ENCODE data around the gene STRIP2.
"Not testable (repeated sequence)": the region's sequence is repeated elsewhere in the genome, so short reads cannot be mapped to it uniquely, and the experiment has no call there.

STRIP2 gene

GRCh38 chr7:129479831-129480230 is 45.6 kb downstream of the STRIP2 start:
- H3K36me3 ChIP-seq (ENCODE audit: control insufficient read depth, low read depth, low read length): peaks cover 8% of the 10 kb centered on the region
- H3K27me3 ChIP-seq (ENCODE audit: control insufficient read depth, insufficient read depth, low read length): no peaks in the 10 kb centered on the region
- no peak overlapping the region for H3K27ac ChIP-seq (ENCODE audit: low read length)
- no peaks in the 10 kb centered on the region for H3K9me3 ChIP-seq (ENCODE audit: control insufficient read depth, low read depth, low read length)
- no peak overlapping the region for H3K9ac ChIP-seq (ENCODE audit: low read length)
- H3K4me1 ChIP-seq (ENCODE audit: control insufficient read depth, low read depth, low read length): no peaks in the 10 kb centered on the region
- no peak overlapping the region for H3K4me3 ChIP-seq (ENCODE audit: low read length)

- no peaks in the 10 kb centered on the region for H3K27me3 ChIP-seq (ENCODE audit: control insufficient read depth, insufficient read depth, low read length)
- H3K27ac ChIP-seq (ENCODE audit: low read length): no peak overlapping the region
- H3K4me1 ChIP-seq (ENCODE audit: control insufficient read depth, low read depth, low read length): no peaks in the 10 kb centered on the region
- no peaks in the 10 kb centered on the region for H3K9me3 ChIP-seq (ENCODE audit: control insufficient read depth, low read depth, low read length)
- peaks cover 12% of the 10 kb centered on the region for H3K36me3 ChIP-seq (ENCODE audit: control insufficient read depth, low read depth, low read length)
- H3K9ac ChIP-seq (ENCODE audit: low read length): no peak overlapping the region
- H3K4me3 ChIP-seq (ENCODE audit: low read length): no peak overlapping the region
Measured at GRCh38 chr7:129480674-129481363, 46.6 kb downstream of the STRIP2 start.

- H3K9ac ChIP-seq (ENCODE audit: low read length); H3K4me1 ChIP-seq (ENCODE audit: control insufficient read depth, low read depth, low read length); H3K27me3 ChIP-seq (ENCODE audit: control insufficient read depth, insufficient read depth, low read length); H3K9me3 ChIP-seq (ENCODE audit: control insufficient read depth, low read depth, low read length); H3K4me3 ChIP-seq (ENCODE audit: low read length); H3K27ac ChIP-seq (ENCODE audit: low read length): not testable (repeated sequence)
- H3K36me3 ChIP-seq (ENCODE audit: control insufficient read depth, low read depth, low read length): peaks cover 12% of the 10 kb centered on the region
Measured at GRCh38 chr7:129481376-129481775, 47.1 kb downstream of the STRIP2 start.

GRCh38 chr7:129482781-129483180 is 48.5 kb downstream of the STRIP2 start:
- Histone ChIP-seq H3K4me3 (ENCODE audit: low read length) (no peak overlapping the region), H3K9ac (ENCODE audit: low read length) (no peak overlapping the region), H3K9me3 (ENCODE audit: control insufficient read depth, low read depth, low read length) (no peaks in the 10 kb centered on the region), H3K27me3 (ENCODE audit: control insufficient read depth, insufficient read depth, low read length) (no peaks in the 10 kb centered on the region), H3K4me1 (ENCODE audit: control insufficient read depth, low read depth, low read length) (no peaks in the 10 kb centered on the region), H3K36me3 (ENCODE audit: control insufficient read depth, low read depth, low read length) (peaks cover 12% of the 10 kb centered on the region), H3K27ac (ENCODE audit: low read length) (no peak overlapping the region)

GRCh38 chr7:129489491-129489890 is 55.3 kb downstream of the STRIP2 start:
- Histone ChIP-seq H3K36me3 (ENCODE audit: control insufficient read depth, low read depth, low read length) (peaks cover 4% of the 10 kb centered on the region), H3K27ac (ENCODE audit: low read length) (no peak overlapping the region), H3K4me1 (ENCODE audit: control insufficient read depth, low read depth, low read length) (no peaks in the 10 kb centered on the region), H3K27me3 (ENCODE audit: control insufficient read depth, insufficient read depth, low read length) (no peaks in the 10 kb centered on the region), H3K9ac (ENCODE audit: low read length) (no peak overlapping the region), H3K9me3 (ENCODE audit: control insufficient read depth, low read depth, low read length) (no peaks in the 10 kb centered on the region), H3K4me3 (ENCODE audit: low read length) (no peak overlapping the region)

- Histone ChIP-seq H3K27ac (ENCODE audit: low read length) (no peak overlapping the region), H3K9ac (ENCODE audit: low read length) (no peak overlapping the region), H3K27me3 (ENCODE audit: control insufficient read depth, insufficient read depth, low read length) (no peaks in the 10 kb centered on the region), H3K4me3 (ENCODE audit: low read length) (no peak overlapping the region), H3K9me3 (ENCODE audit: control insufficient read depth, low read depth, low read length) (no peaks in the 10 kb centered on the region), H3K36me3 (ENCODE audit: control insufficient read depth, low read depth, low read length) (no peaks in the 10 kb centered on the region), H3K4me1 (ENCODE audit: control insufficient read depth, low read depth, low read length) (no peaks in the 10 kb centered on the region)
Measured at GRCh38 chr7:129492391-129492790, 58.2 kb downstream of the STRIP2 start.

- no peak overlapping the region for H3K4me3 ChIP-seq (ENCODE audit: low read length)
Measured at GRCh38 chr7:129493555-129493954, 59.3 kb downstream of the STRIP2 start.

GRCh38 chr7:129494041-129494440 is 59.8 kb downstream of the STRIP2 start:
- Histone ChIP-seq H3K9me3 (ENCODE audit: control insufficient read depth, low read depth, low read length) (no peaks in the 10 kb centered on the region), H3K4me3 (ENCODE audit: low read length) (no peak overlapping the region), H3K4me1 (ENCODE audit: control insufficient read depth, low read depth, low read length) (no peaks in the 10 kb centered on the region), H3K9ac (ENCODE audit: low read length) (no peak overlapping the region), H3K36me3 (ENCODE audit: control insufficient read depth, low read depth, low read length) (no peaks in the 10 kb centered on the region), H3K27ac (ENCODE audit: low read length) (no peak overlapping the region), H3K27me3 (ENCODE audit: control insufficient read depth, insufficient read depth, low read length) (no peaks in the 10 kb centered on the region)

More at GRCh38 chr7:129493555-129493954, 59.3 kb downstream of the STRIP2 start:
- no peak overlapping the region for H3K9ac ChIP-seq (ENCODE audit: low read length)
- no peaks in the 10 kb centered on the region for H3K4me1 ChIP-seq (ENCODE audit: control insufficient read depth, low read depth, low read length)
- H3K27ac ChIP-seq (ENCODE audit: low read length): no peak overlapping the region
- no peaks in the 10 kb centered on the region for H3K36me3 ChIP-seq (ENCODE audit: control insufficient read depth, low read depth, low read length)
- no peaks in the 10 kb centered on the region for H3K27me3 ChIP-seq (ENCODE audit: control insufficient read depth, insufficient read depth, low read length)
- no peaks in the 10 kb centered on the region for H3K9me3 ChIP-seq (ENCODE audit: control insufficient read depth, low read depth, low read length)

GRCh38 chr7:129495987-129496386 is 61.8 kb downstream of the STRIP2 start:
- no peaks in the 10 kb centered on the region for H3K4me1 ChIP-seq (ENCODE audit: control insufficient read depth, low read depth, low read length)
- no peaks in the 10 kb centered on the region for H3K36me3 ChIP-seq (ENCODE audit: control insufficient read depth, low read depth, low read length)
- H3K27me3 ChIP-seq (ENCODE audit: control insufficient read depth, insufficient read depth, low read length): peaks cover 3% of the 10 kb centered on the region
- no peaks in the 10 kb centered on the region for H3K9me3 ChIP-seq (ENCODE audit: control insufficient read depth, low read depth, low read length)
- no peak overlapping the region for H3K27ac ChIP-seq (ENCODE audit: low read length)
- no peak overlapping the region for H3K9ac ChIP-seq (ENCODE audit: low read length)
- no peak overlapping the region for H3K4me3 ChIP-seq (ENCODE audit: low read length)

- no peaks in the 10 kb centered on the region for H3K36me3 ChIP-seq (ENCODE audit: control insufficient read depth, low read depth, low read length)
- peaks cover 10% of the 10 kb centered on the region for H3K27me3 ChIP-seq (ENCODE audit: control insufficient read depth, insufficient read depth, low read length)
- no peaks in the 10 kb centered on the region for H3K9me3 ChIP-seq (ENCODE audit: control insufficient read depth, low read depth, low read length)
- H3K9ac ChIP-seq (ENCODE audit: low read length): no peak overlapping the region
- no peak overlapping the region for H3K27ac ChIP-seq (ENCODE audit: low read length)
- no peaks in the 10 kb centered on the region for H3K4me1 ChIP-seq (ENCODE audit: control insufficient read depth, low read depth, low read length)
- no peak overlapping the region for H3K4me3 ChIP-seq (ENCODE audit: low read length)
Measured at GRCh38 chr7:129496653-129497052, 62.4 kb downstream of the STRIP2 start.

GRCh38 chr7:129497156-129497555 is 62.9 kb downstream of the STRIP2 start:
- no peaks in the 10 kb centered on the region for H3K9me3 ChIP-seq (ENCODE audit: control insufficient read depth, low read depth, low read length)
- H3K27ac ChIP-seq (ENCODE audit: low read length): no peak overlapping the region
- H3K36me3 ChIP-seq (ENCODE audit: control insufficient read depth, low read depth, low read length): no peaks in the 10 kb centered on the region
- no peak overlapping the region for H3K4me3 ChIP-seq (ENCODE audit: low read length)
- no peak overlapping the region for H3K9ac ChIP-seq (ENCODE audit: low read length)
- H3K27me3 ChIP-seq (ENCODE audit: control insufficient read depth, insufficient read depth, low read length): peaks cover 14% of the 10 kb centered on the region
- no peaks in the 10 kb centered on the region for H3K4me1 ChIP-seq (ENCODE audit: control insufficient read depth, low read depth, low read length)

- Histone ChIP-seq H3K27me3 (ENCODE audit: control insufficient read depth, insufficient read depth, low read length) (peaks cover 22% of the 10 kb centered on the region), H3K9ac (ENCODE audit: low read length) (no peak overlapping the region), H3K4me3 (ENCODE audit: low read length) (no peak overlapping the region), H3K27ac (ENCODE audit: low read length) (no peak overlapping the region), H3K36me3 (ENCODE audit: control insufficient read depth, low read depth, low read length) (no peaks in the 10 kb centered on the region), H3K4me1 (ENCODE audit: control insufficient read depth, low read depth, low read length) (no peaks in the 10 kb centered on the region), H3K9me3 (ENCODE audit: control insufficient read depth, low read depth, low read length) (no peaks in the 10 kb centered on the region)
Measured at GRCh38 chr7:129498021-129498420, 63.8 kb downstream of the STRIP2 start.
